ENCODE measurements around the gene CAV3. TPM values are rescaled to one million over a fixed set of nuclear protein-coding genes. Genes with fewer than 3 reads are reported as not detected.
"Not testable (repeated sequence)": the region's sequence is repeated elsewhere in the genome, so short reads cannot be mapped to it uniquely, and the experiment has no call there.

The CAV3 gene
- 339 TPM for polyA plus RNA-seq (ENCODE audit: insufficient read length)

- DNase-seq (ENCODE audit: low read depth): peak; percentile 5
These were observed at the start of gene CAV3 for GRCh38 chr3:8733332-8734094. Gene CAV3, plus strand, starts transcription at chr3:8733802. Its CDS starts 75 bp downstream, at chr3:8733877.

- DNase-seq (ENCODE audit: low read depth): not testable (repeated sequence)
These were observed 48.6 kb upstream of the CAV3 start for GRCh38 chr3:8684992-8685391.

GRCh38 chr3:8691295-8691694 lies 42.3 kb upstream of the CAV3 start:
- not testable (repeated sequence) for DNase-seq (ENCODE audit: low read depth)

GRCh38 chr3:8702560-8702959 lies 31.0 kb upstream of the CAV3 start:
- no peak for DNase-seq (ENCODE audit: low read depth)

- no peak for DNase-seq (ENCODE audit: low read depth)
These were observed 28.0 kb upstream of the CAV3 start for GRCh38 chr3:8705575-8705974.

GRCh38 chr3:8709287-8709686 lies 24.3 kb upstream of the CAV3 start:
- no peak for DNase-seq (ENCODE audit: low read depth)

GRCh38 chr3:8709801-8710507 lies 23.6 kb upstream of the CAV3 start:
- no peak for DNase-seq (ENCODE audit: low read depth)

- no peak for DNase-seq (ENCODE audit: low read depth)
These were observed 21.3 kb upstream of the CAV3 start for GRCh38 chr3:8712045-8712907.

- no peak for DNase-seq (ENCODE audit: low read depth)
These were observed 20.7 kb upstream of the CAV3 start for GRCh38 chr3:8712908-8713255.

- DNase-seq (ENCODE audit: low read depth): no peak
These were observed 19.5 kb upstream of the CAV3 start for GRCh38 chr3:8713901-8714759.

- not testable (repeated sequence) for DNase-seq (ENCODE audit: low read depth)
These were observed 17.8 kb upstream of the CAV3 start for GRCh38 chr3:8715757-8716156.

GRCh38 chr3:8722808-8723207 lies 10.8 kb upstream of the CAV3 start:
- DNase-seq (ENCODE audit: low read depth): no peak

- DNase-seq (ENCODE audit: low read depth): no peak
These were observed 10.0 kb upstream of the CAV3 start for GRCh38 chr3:8723612-8724011.

GRCh38 chr3:8724108-8724752 lies 9.4 kb upstream of the CAV3 start:
- DNase-seq (ENCODE audit: low read depth): no peak

GRCh38 chr3:8727605-8728512 lies 5.7 kb upstream of the CAV3 start:
- no peak for DNase-seq (ENCODE audit: low read depth)

- no peak for DNase-seq (ENCODE audit: low read depth)
These were observed 4.1 kb upstream of the CAV3 start for GRCh38 chr3:8729479-8729878.

- no peak for DNase-seq (ENCODE audit: low read depth)
These were observed 2.9 kb upstream of the CAV3 start for GRCh38 chr3:8730656-8731055.

- DNase-seq (ENCODE audit: low read depth): no peak
These were observed 1.2 kb upstream of the CAV3 start for GRCh38 chr3:8732413-8732812.

- no peak for DNase-seq (ENCODE audit: low read depth)
These were observed 706 bp downstream of the CAV3 start for GRCh38 chr3:8734137-8734878.

Data from forelimb muscle (tissue), 1 donor.